Muscle layer of duodenum (tissue), 2 donors: ENCODE data around the gene PLGRKT.
"Not testable (repeated sequence)": the region's sequence is repeated elsewhere in the genome, so short reads cannot be mapped to it uniquely, and the experiment has no call there.

Experiments
- H3K27ac ChIP-seq: one replicate; pipeline ENCODE4 v1.7.0; 2013; ENCODE audit warnings: mild to moderate bottlenecking, low read length
- H3K27me3 ChIP-seq: one replicate; pipeline ENCODE4 v1.7.0; 2013; ENCODE audit warnings: low read depth, mild to moderate bottlenecking, control low read depth, low read length
- H3K36me3 ChIP-seq, 2 donors: one replicate each; pipeline ENCODE4 v1.7.0; 2013; ENCODE audit warnings: low read length in 2 of 2, control low read depth in 1 of 2, mild to moderate bottlenecking in 1 of 2; ENCODE audit not compliant: insufficient read depth in 2 of 2, control insufficient read depth in 1 of 2
- H3K4me1 ChIP-seq, 2 donors: one replicate each; pipeline ENCODE4 v1.7.0; 2013; ENCODE audit warnings: low read length in 2 of 2, mild to moderate bottlenecking in 2 of 2, control low read depth in 1 of 2, moderate library complexity in 1 of 2; ENCODE audit not compliant: insufficient read depth in 2 of 2, control insufficient read depth in 1 of 2
- H3K4me3 ChIP-seq, 2 donors: one replicate each; pipeline ENCODE4 v1.7.0; 2013; ENCODE audit warnings: low read length in 2 of 2, low read depth in 1 of 2, mild to moderate bottlenecking in 1 of 2
- H3K9me3 ChIP-seq, 2 donors: one replicate each; pipeline ENCODE4 v1.7.0; 2013; ENCODE audit warnings: low read length in 2 of 2, control low read depth in 1 of 2, mild to moderate bottlenecking in 1 of 2; ENCODE audit not compliant: control insufficient read depth in 1 of 2
- donor health status: healthy.

PLGRKT gene

GRCh38 chr9:5364294-5365024 is 73.3 kb downstream of the PLGRKT start:
- no peak overlapping the region for H3K27ac ChIP-seq
- no peaks in the 10 kb centered on the region for H3K27me3 ChIP-seq
- no peaks in the 10 kb centered on the region for H3K4me1 ChIP-seq

GRCh38 chr9:5361326-5362010 is 76.3 kb downstream of the PLGRKT start:
- Histone ChIP-seq H3K9me3 (no peaks in the 10 kb centered on the region), H3K4me3 (no peak overlapping the region), H3K4me1 (no peaks in the 10 kb centered on the region), H3K27ac (no peak overlapping the region), H3K36me3 (peaks cover 4 to 11% of the 10 kb centered on the region in 2 donors), H3K27me3 (no peaks in the 10 kb centered on the region)

More at GRCh38 chr9:5364294-5365024, 73.3 kb downstream of the PLGRKT start:
- Histone ChIP-seq H3K9me3 (peaks cover 0 to 3% of the 10 kb centered on the region in 2 donors), H3K36me3 (peaks cover 0 to 7% of the 10 kb centered on the region in 2 donors), H3K4me3 (no peak overlapping the region)

GRCh38 chr9:5360341-5360740 is 77.4 kb downstream of the PLGRKT start:
- Histone ChIP-seq H3K36me3 (peaks cover 4 to 13% of the 10 kb centered on the region in 2 donors), H3K9me3 (no peaks in the 10 kb centered on the region), H3K4me1 (no peaks in the 10 kb centered on the region), H3K27ac (no peak overlapping the region), H3K27me3 (no peaks in the 10 kb centered on the region), H3K4me3 (no peak overlapping the region)

GRCh38 chr9:5357431-5358105 is 80.2 kb downstream of the PLGRKT start:
- Histone ChIP-seq H3K36me3 (peaks cover 4 to 6% of the 10 kb centered on the region in 2 donors), H3K27me3 (no peaks in the 10 kb centered on the region), H3K9me3 (no peaks in the 10 kb centered on the region), H3K4me1 (no peaks in the 10 kb centered on the region), H3K4me3 (no peak overlapping the region), H3K27ac (no peak overlapping the region)

- Histone ChIP-seq H3K27me3 (no peaks in the 10 kb centered on the region), H3K4me1 (no peaks in the 10 kb centered on the region), H3K4me3 (no peak overlapping the region), H3K36me3 (peaks cover 4 to 6% of the 10 kb centered on the region in 2 donors), H3K27ac (no peak overlapping the region), H3K9me3 (no peaks in the 10 kb centered on the region)
Measured at GRCh38 chr9:5355817-5356216, 81.9 kb downstream of the PLGRKT start.

GRCh38 chr9:5355226-5355625 is 82.5 kb downstream of the PLGRKT start:
- Histone ChIP-seq H3K4me1 (no peaks in the 10 kb centered on the region), H3K9me3 (peaks cover 0 to 5% of the 10 kb centered on the region in 2 donors), H3K27me3 (no peaks in the 10 kb centered on the region), H3K4me3 (no peak overlapping the region), H3K27ac (no peak overlapping the region), H3K36me3 (peaks cover 4 to 6% of the 10 kb centered on the region in 2 donors)

- no peaks in the 10 kb centered on the region for H3K27me3 ChIP-seq
- H3K9me3 ChIP-seq: peaks cover 0 to 8% of the 10 kb centered on the region in 2 donors
- H3K36me3 ChIP-seq: peaks cover 4 to 6% of the 10 kb centered on the region in 2 donors
- H3K27ac ChIP-seq: no peak overlapping the region
- no peaks in the 10 kb centered on the region for H3K4me1 ChIP-seq
- H3K4me3 ChIP-seq: no peak overlapping the region
Measured at GRCh38 chr9:5354184-5354583, 83.5 kb downstream of the PLGRKT start.

- Histone ChIP-seq H3K27ac (no peak overlapping the region), H3K36me3 (peaks cover 4 to 6% of the 10 kb centered on the region in 2 donors), H3K4me3 (no peak overlapping the region), H3K4me1 (no peaks in the 10 kb centered on the region), H3K9me3 (peaks cover 0 to 8% of the 10 kb centered on the region in 2 donors), H3K27me3 (no peaks in the 10 kb centered on the region)
Measured at GRCh38 chr9:5352637-5353248, 85.0 kb downstream of the PLGRKT start.

- not testable (repeated sequence) for H3K9me3 ChIP-seq, H3K36me3 ChIP-seq, H3K27ac ChIP-seq, H3K4me3 ChIP-seq, H3K4me1 ChIP-seq, H3K27me3 ChIP-seq
Measured at GRCh38 chr9:5338992-5339981, 98.4 kb downstream of the PLGRKT start, which contains the start of gene RLN1. Gene RLN1, minus strand, starts transcription at chr9:5339876. Its CDS starts 130 bp downstream, at chr9:5339746.

GRCh38 chr9:5336688-5337087 is 101.0 kb downstream of the PLGRKT start:
- Histone ChIP-seq H3K4me3 (no peak overlapping the region), H3K36me3 (no peaks in the 10 kb centered on the region), H3K9me3 (no peaks in the 10 kb centered on the region), H3K27me3 (no peaks in the 10 kb centered on the region), H3K4me1 (no peaks in the 10 kb centered on the region), H3K27ac (no peak overlapping the region)
